CD4-positive, CD25-positive, alpha-beta regulatory T cell (primary cell): ENCODE measurements around the gene UNC5A. TPM values are rescaled to one million over a fixed set of nuclear protein-coding genes. Genes with fewer than 3 reads are reported as not detected.

Source experiments
- ATAC-seq, 2 donors: fragments of 150-1000 bp; cut with Tn5 transposase; one replicate each; pipeline ENCODE4 v1.10.0; 2021; ENCODE audit warnings: low read depth in 2 of 2, moderate number of reproducible peaks in 2 of 2, moderate library complexity in 1 of 2
- DNase-seq, 3 donors: peaks; one replicate each; pipeline versions ENCODE4 v3.0.0 to v3.0.0-alpha.2; 2012 to 2022; ENCODE audit warnings: mixed read lengths in 1 of 3
- H3K27ac ChIP-seq: one replicate; pipeline ENCODE4 v1.7.0; 2013; ENCODE audit warnings: mild to moderate bottlenecking, low read length; ENCODE audit not compliant: insufficient read depth, poor library complexity, severe bottlenecking
- H3K27me3 ChIP-seq: one replicate; pipeline ENCODE4 v1.7.0; 2013; ENCODE audit warnings: low read length; ENCODE audit not compliant: control insufficient read depth, insufficient read depth
- H3K36me3 ChIP-seq: one replicate; pipeline ENCODE4 v1.7.0; 2013; ENCODE audit warnings: mild to moderate bottlenecking, low read length, moderate library complexity; ENCODE audit not compliant: control insufficient read depth, insufficient read depth
- H3K4me1 ChIP-seq: 2 replicates; pipeline ENCODE4 v1.7.0; 2013; ENCODE audit warnings: mild to moderate bottlenecking, low read length; ENCODE audit not compliant: insufficient read depth, control insufficient read depth, poor library complexity, severe bottlenecking
- H3K4me3 ChIP-seq: one replicate; pipeline ENCODE4 v1.7.0; 2013; ENCODE audit warnings: low read depth, mild to moderate bottlenecking, low read length, moderate library complexity
- H3K9me3 ChIP-seq, 2 experiments: 1 replicate in 1 of 2; 2 replicates in 1 of 2; pipeline ENCODE4 v1.7.0; 2013; ENCODE audit warnings: low read length in 2 of 2, mild to moderate bottlenecking in 1 of 2, moderate library complexity in 1 of 2; ENCODE audit not compliant: control insufficient read depth in 2 of 2
- H3K27ac Mint-ChIP-seq, 3 donors: one replicate each; pipeline ENCODE4 v1.8.0; 2020 to 2022; ENCODE audit warnings: mild to moderate bottlenecking in 3 of 3, mixed read lengths in 3 of 3, moderate library complexity in 2 of 3
- H3K27me3 Mint-ChIP-seq: one replicate; pipeline ENCODE4 v1.8.0; 2022; ENCODE audit warnings: mild to moderate bottlenecking, mixed read lengths
- H3K36me3 Mint-ChIP-seq: one replicate; pipeline ENCODE4 v1.8.0; 2020; ENCODE audit warnings: mixed read lengths
- H3K4me1 Mint-ChIP-seq, 4 donors: one replicate each; pipeline ENCODE4 v1.8.0; 2020 to 2022; ENCODE audit warnings: mixed read lengths in 4 of 4, mild to moderate bottlenecking in 1 of 4
- H3K4me3 Mint-ChIP-seq, 4 donors: one replicate each; pipeline ENCODE4 v1.8.0; 2020 to 2022; ENCODE audit warnings: mild to moderate bottlenecking in 4 of 4, mixed read lengths in 4 of 4, moderate library complexity in 3 of 4
- H3K9me3 Mint-ChIP-seq, 7 donors: one replicate each; pipeline ENCODE4 v1.8.0; 2020 to 2022; ENCODE audit warnings: mixed read lengths in 7 of 7, mild to moderate bottlenecking in 3 of 7, moderate library complexity in 2 of 7
- polyA plus RNA-seq, 4 donors: library from polyadenylated mRNA; unstranded; fragments of 300-500 nt; fragmentation: Illumina TruSeq; gene quantifications; one replicate each; pipeline ENCODE4 v1.2.3, GENCODE V29; 2021
- total RNA-seq: library from RNA; stranded (reverse); gene quantifications from one replicate; pipeline ENCODE4 v1.2.3, GENCODE V29; 2022

Gene UNC5A
- total and polyA plus RNA-seq, 5 donors from 2014 or later, result not detected

DNA sequence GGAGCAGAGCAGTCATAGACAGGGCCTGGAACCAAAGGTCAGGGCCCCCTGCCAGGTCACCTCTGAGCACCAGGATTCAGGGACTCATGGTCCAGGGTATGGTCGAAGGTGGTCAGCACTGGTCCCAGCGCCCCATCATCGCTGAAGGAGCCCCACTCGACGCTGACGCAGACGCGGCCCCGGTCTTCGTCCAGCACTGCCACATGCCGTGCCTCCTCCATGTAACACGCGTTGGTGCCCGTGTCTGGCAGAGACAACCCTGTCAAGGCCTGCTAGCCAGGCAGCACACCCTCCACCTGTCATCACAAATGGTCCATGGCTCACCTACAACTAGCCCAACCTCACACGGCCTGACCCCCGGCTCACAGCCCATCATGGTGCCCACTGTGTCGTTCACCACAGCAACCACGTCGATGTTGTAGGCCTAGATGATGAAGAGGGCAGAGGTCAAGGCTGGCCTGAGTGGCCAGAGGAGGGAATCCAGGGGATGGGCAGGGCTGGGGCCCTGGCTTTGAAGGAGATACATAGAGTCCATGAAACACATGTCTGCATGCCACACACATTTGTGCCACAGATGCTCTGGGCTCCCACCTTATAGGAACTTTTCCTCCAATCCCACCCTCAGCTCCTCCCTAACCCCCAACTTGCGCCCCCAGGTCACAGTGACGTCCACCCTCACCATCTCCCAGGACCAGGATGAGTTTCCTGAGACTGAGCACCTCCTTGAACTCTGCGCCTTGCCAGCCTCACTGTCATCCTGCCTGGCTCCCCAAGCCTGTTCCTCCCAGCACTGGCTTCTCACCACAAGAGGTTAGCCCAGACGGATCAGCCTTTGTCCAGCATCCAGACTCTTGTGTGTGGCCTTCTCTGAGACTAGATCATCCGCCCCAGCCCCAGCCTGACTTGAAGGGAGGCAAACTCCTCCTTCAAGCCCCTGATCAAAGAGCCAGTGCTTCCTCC, 79.2 kb downstream of the UNC5A start:
- DNase-seq (no peak), ATAC-seq (no peak)
- Mint-ChIP-seq H3K4me3 (no peak overlapping the region), H3K9me3 (peaks cover 0 to 1% (median 0%) of the 10 kb centered on the region in 7 donors), H3K27ac (no peak overlapping the region), H3K4me1 (peaks cover 0 to 2% (median 0%) of the 10 kb centered on the region in 4 donors), H3K27me3 (peaks cover 13% of the 10 kb centered on the region), H3K36me3 (no peaks in the 10 kb centered on the region)
- H3K4me3 ChIP-seq, result no peak overlapping the region
- H3K4me1 ChIP-seq, result no peaks in the 10 kb centered on the region
- H3K36me3 ChIP-seq, result no peaks in the 10 kb centered on the region
- H3K27ac ChIP-seq, result no peak overlapping the region
- no peaks in the 10 kb centered on the region for H3K27me3 ChIP-seq
- H3K9me3 ChIP-seq, result no peaks in the 10 kb centered on the region

DNA sequence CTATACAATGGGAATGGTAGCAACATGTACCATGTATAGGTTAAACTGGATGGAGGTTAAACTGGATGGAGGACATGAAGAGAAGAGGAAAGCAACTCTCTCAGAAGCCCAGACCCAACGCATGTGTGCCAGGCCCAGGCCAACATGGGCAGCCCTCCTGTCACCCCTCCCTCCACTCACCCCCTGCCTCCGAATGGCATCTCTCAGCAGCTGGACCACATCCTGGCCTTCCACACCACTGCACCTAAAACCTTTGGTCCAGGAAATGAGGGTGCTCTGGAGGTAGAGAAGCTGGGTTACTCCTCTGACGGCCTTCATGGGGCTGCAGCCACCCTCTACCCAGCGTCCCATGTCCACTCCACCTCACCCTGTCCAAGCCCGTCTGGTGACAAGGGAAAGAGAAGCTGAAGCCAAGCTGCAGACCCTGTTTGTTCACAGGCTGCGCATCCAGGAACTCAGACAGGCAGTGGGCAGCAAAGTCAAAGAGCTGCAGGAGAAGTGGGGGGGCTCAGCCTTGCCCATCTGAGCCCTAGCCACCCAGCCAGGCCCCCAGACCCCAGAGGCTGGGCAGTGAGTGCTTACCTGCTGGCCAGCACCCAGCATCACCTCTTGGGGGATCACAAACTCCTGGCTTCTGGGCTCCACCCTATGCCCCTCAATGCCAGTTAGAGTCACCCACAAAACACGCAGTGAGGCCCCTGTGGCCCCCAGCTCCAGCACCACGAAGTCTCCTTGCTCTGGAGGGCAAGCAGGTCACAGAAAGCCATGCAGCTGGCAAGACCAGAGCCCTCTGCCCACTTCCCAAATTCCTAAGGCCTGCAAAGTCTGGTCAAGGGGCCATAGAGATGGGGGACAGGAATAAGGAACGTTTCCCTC, 80.3 kb downstream of the UNC5A start:
- peaks cover 0 to 1% (median 0%) of the 10 kb centered on the region in 7 donors for H3K9me3 Mint-ChIP-seq

DNA sequence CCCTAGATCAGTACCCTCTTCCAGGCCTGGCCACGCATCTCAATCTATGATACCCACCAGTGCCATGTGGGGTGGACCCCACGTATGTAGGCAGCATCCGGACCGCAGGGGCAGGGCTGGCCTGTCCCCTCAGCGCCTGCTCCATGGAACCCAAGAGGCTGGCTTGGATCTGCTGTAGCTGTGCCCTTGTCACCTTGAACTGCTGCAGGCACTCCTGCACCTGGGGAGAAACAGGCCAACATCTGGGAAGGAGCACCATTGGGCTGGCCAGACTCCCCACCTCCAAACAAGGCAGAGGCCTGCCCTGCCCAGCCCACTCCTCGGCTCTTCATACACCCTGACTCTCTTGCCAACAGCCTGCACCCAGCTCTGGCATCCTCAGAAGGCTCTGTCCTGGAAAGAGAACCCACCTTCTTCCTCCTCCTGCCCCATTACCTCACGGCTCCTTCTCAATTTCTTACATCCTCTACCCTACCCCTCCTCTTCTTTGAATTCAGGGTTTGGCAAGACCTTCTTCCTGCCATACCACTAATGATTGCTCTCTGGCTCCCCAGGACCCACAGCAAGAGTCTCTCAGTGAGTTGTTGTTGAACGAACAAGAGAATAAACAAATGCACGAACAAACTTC, 81.1 kb downstream of the UNC5A start:
- no peak overlapping the region for H3K27ac Mint-ChIP-seq
- H3K9me3 Mint-ChIP-seq, result peaks cover 0 to 1% (median 0%) of the 10 kb centered on the region in 7 donors
- peaks cover 13% of the 10 kb centered on the region for H3K27me3 Mint-ChIP-seq
- no peaks in the 10 kb centered on the region for H3K36me3 Mint-ChIP-seq
- no peak overlapping the region for H3K4me3 ChIP-seq
- no peaks in the 10 kb centered on the region for H3K4me1 ChIP-seq
- H3K4me3 Mint-ChIP-seq, result no peak overlapping the region
- H3K27ac ChIP-seq, result no peak overlapping the region
- DNase-seq (no peak), ATAC-seq (no peak)
- no peaks in the 10 kb centered on the region for H3K4me1 Mint-ChIP-seq
- H3K27me3 ChIP-seq, result no peaks in the 10 kb centered on the region
- no peaks in the 10 kb centered on the region for H3K9me3 ChIP-seq
- H3K36me3 ChIP-seq, result no peaks in the 10 kb centered on the region

More for the DNA sequence above, 80.3 kb downstream of the UNC5A start:
- H3K36me3 ChIP-seq, result no peaks in the 10 kb centered on the region
- no peaks in the 10 kb centered on the region for H3K4me1 ChIP-seq
- no peaks in the 10 kb centered on the region for H3K36me3 Mint-ChIP-seq
- no peaks in the 10 kb centered on the region for H3K27me3 ChIP-seq
- H3K4me3 ChIP-seq, result no peak overlapping the region
- H3K27ac Mint-ChIP-seq, result no peak overlapping the region
- H3K4me1 Mint-ChIP-seq, result no peaks in the 10 kb centered on the region
- DNase-seq, result no peak
- H3K27me3 Mint-ChIP-seq, result peaks cover 13% of the 10 kb centered on the region
- no peak overlapping the region for H3K4me3 Mint-ChIP-seq
- ATAC-seq, result no peak
- H3K9me3 ChIP-seq, result no peaks in the 10 kb centered on the region
- no peak overlapping the region for H3K27ac ChIP-seq

DNA sequence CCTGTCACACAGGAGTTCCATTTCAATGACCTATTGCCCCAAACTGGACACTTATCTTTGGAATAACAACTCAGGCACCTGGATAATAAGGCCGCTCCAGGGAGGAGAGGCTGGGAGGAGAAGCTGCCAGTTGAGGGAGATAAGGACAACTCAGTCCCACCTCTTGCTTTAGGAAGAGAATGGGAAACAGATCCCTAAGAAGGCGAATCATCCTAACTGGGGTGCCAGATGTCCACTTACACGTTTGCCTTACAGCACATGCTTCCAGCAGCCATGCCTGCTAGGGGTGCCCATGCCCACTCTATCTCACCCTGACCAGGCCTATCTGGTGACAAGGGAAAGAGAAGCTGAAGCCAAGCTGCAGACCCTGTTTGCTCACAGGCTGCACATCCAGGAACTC, 82.3 kb downstream of the UNC5A start:
- no peaks in the 10 kb centered on the region for H3K36me3 Mint-ChIP-seq
- H3K36me3 ChIP-seq, result no peaks in the 10 kb centered on the region
- no peaks in the 10 kb centered on the region for H3K27me3 ChIP-seq
- H3K4me3 ChIP-seq, result no peak overlapping the region
- no peak for DNase-seq
- ATAC-seq, result no peak
- no peaks in the 10 kb centered on the region for H3K4me1 Mint-ChIP-seq
- H3K9me3 ChIP-seq, result no peaks in the 10 kb centered on the region
- H3K9me3 Mint-ChIP-seq, result peaks cover 0 to 1% (median 0%) of the 10 kb centered on the region in 7 donors
- no peak overlapping the region for H3K4me3 Mint-ChIP-seq
- no peak overlapping the region for H3K27ac ChIP-seq
- no peak overlapping the region for H3K27ac Mint-ChIP-seq
- peaks cover 13% of the 10 kb centered on the region for H3K27me3 Mint-ChIP-seq
- H3K4me1 ChIP-seq, result no peaks in the 10 kb centered on the region

DNA sequence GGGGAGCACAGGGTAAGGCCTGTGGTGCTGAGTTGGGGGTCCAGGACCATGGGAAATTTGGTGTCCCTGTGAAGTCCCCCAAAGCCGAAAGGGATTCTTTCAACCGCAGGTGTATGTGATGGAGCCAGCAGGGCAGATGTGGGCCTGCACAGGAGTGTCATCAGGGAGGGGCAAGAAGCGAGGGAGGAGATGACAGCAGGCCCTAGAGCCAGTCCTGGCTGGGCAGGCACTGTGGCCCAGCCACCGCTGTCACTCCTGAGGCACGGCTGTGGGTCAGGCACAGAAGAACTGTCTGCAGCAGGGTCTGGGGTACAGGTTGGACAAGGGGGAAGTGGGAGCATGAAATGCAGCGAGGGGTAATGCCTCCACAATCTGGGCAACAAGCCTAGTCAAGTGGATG, 83.9 kb downstream of the UNC5A start:
- H3K27me3 ChIP-seq, result no peaks in the 10 kb centered on the region
- peaks cover 13% of the 10 kb centered on the region for H3K27me3 Mint-ChIP-seq
- H3K4me1 ChIP-seq, result peaks cover 4% of the 10 kb centered on the region
- ATAC-seq (no peak), DNase-seq (no peak)
- no peak overlapping the region for H3K27ac ChIP-seq
- H3K4me3 ChIP-seq, result no peak overlapping the region
- H3K4me1 Mint-ChIP-seq, result peaks cover 0 to 6% (median 2%) of the 10 kb centered on the region in 4 donors
- no peaks in the 10 kb centered on the region for H3K9me3 ChIP-seq
- H3K4me3 Mint-ChIP-seq, result no peak overlapping the region
- H3K36me3 ChIP-seq, result no peaks in the 10 kb centered on the region
- H3K36me3 Mint-ChIP-seq, result no peaks in the 10 kb centered on the region
- peak overlapping the region in 1 of 3 donors; percentile 25 for H3K27ac Mint-ChIP-seq
- H3K9me3 Mint-ChIP-seq, result peaks cover 0 to 1% (median 0%) of the 10 kb centered on the region in 7 donors

GRCh38 chr5:176895831-176896230, 85.5 kb downstream of the UNC5A start:
- no peaks in the 10 kb centered on the region for H3K36me3 Mint-ChIP-seq
- H3K9me3 ChIP-seq, result no peaks in the 10 kb centered on the region
- H3K36me3 ChIP-seq, result no peaks in the 10 kb centered on the region
- ATAC-seq, result no peak
- H3K4me1 Mint-ChIP-seq, result peaks cover 0 to 15% (median 4%) of the 10 kb centered on the region in 4 donors
- H3K4me3 ChIP-seq, result no peak overlapping the region
- no peak overlapping the region for H3K27ac ChIP-seq
- no peaks in the 10 kb centered on the region for H3K9me3 Mint-ChIP-seq
- H3K4me1 ChIP-seq, result peaks cover 5% of the 10 kb centered on the region
- H3K27me3 Mint-ChIP-seq, result peaks cover 13% of the 10 kb centered on the region
- DNase-seq, result no peak
- no peak overlapping the region for H3K4me3 Mint-ChIP-seq
- H3K27me3 ChIP-seq, result no peaks in the 10 kb centered on the region
- peak overlapping the region in 1 of 3 donors; percentile 36 for H3K27ac Mint-ChIP-seq

GRCh38 chr5:176897263-176897662, 86.9 kb downstream of the UNC5A start:
- Mint-ChIP-seq H3K4me3 (no peak overlapping the region), H3K9me3 (no peaks in the 10 kb centered on the region), H3K36me3 (peaks cover 4% of the 10 kb centered on the region), H3K27me3 (peaks cover 2% of the 10 kb centered on the region), H3K4me1 (peaks cover 0 to 15% (median 8%) of the 10 kb centered on the region in 4 donors), H3K27ac (peak overlapping the region; percentile 4 to 50 (median 9))
- no peak overlapping the region for H3K27ac ChIP-seq
- H3K9me3 ChIP-seq, result no peaks in the 10 kb centered on the region
- DNase-seq (no peak), ATAC-seq (no peak)
- H3K4me3 ChIP-seq, result no peak overlapping the region
- no peaks in the 10 kb centered on the region for H3K27me3 ChIP-seq
- H3K4me1 ChIP-seq, result peaks cover 5% of the 10 kb centered on the region
- no peaks in the 10 kb centered on the region for H3K36me3 ChIP-seq
